WTC11 (cell line): ENCODE data around the gene FES. TPM values are rescaled to one million over a fixed set of nuclear protein-coding genes. Genes with fewer than 3 reads are reported as not detected.

Source experiments
- ATAC-seq: fragments of 200-7000 bp; cut with Tn5 transposase; 2 replicates; pipeline ENCODE4 v1.10.0; 2021; ENCODE audit warnings: mild to moderate bottlenecking, moderate library complexity
- CTCF ChIA-PET: fragments of 300-600 bp; sonication (Branson Sonifier 250); formaldehyde crosslinking; loops from one replicate; lab custom pipeline; 2021; ENCODE audit warnings: antibody characterized with exemption; lab: Charles Lee
- POLR2A ChIA-PET: fragments of 350-600 bp; sonication (Branson Sonifier 250); formaldehyde crosslinking; loops from one replicate; lab custom pipeline; 2021; ENCODE audit warnings: antibody characterized with exemption; lab: Charles Lee
- DNase-seq: peaks from one replicate; pipeline ENCODE4 v3.0.0; 2021; ENCODE audit warnings: low spot score
- H3K27ac Mint-ChIP-seq: 2 replicates; pipeline ENCODE4 v1.8.0; 2021; ENCODE audit warnings: mixed read lengths
- H3K27me3 Mint-ChIP-seq: 2 replicates; pipeline ENCODE4 v1.8.0; 2021; ENCODE audit warnings: low read depth, mild to moderate bottlenecking, moderate library complexity, mixed read lengths
- H3K36me3 Mint-ChIP-seq: 2 replicates; pipeline ENCODE4 v1.8.0; 2021; ENCODE audit warnings: mixed read lengths
- H3K4me1 Mint-ChIP-seq: 2 replicates; pipeline ENCODE4 v1.8.0; 2022; ENCODE audit warnings: mixed read lengths
- H3K4me3 Mint-ChIP-seq: 2 replicates; pipeline ENCODE4 v1.8.0; 2021; ENCODE audit warnings: mild to moderate bottlenecking, moderate library complexity, mixed read lengths
- H3K9me3 Mint-ChIP-seq: 2 replicates; pipeline ENCODE4 v1.8.0; 2021; ENCODE audit warnings: mixed read lengths
- AFF4 ChIP-seq: sonication (generic); formaldehyde crosslinking; IDR thresholded peaks from 2 replicates; pipeline ENCODE4 v1.8.1; 2023; ENCODE audit warnings: mild to moderate bottlenecking, missing genetic modification reagents, borderline replicate concordance
- E2F4 ChIP-seq: sonication (generic); formaldehyde crosslinking; IDR thresholded peaks from 2 replicates; pipeline ENCODE4 v1.8.1; 2022; ENCODE audit warnings: low read depth, mild to moderate bottlenecking, moderate library complexity, missing genetic modification reagents, borderline replicate concordance
- E2F5 ChIP-seq: sonication (generic); formaldehyde crosslinking; IDR thresholded peaks from 2 replicates; pipeline ENCODE4 v1.8.1; 2022; ENCODE audit warnings: mild to moderate bottlenecking, moderate library complexity, missing genetic modification reagents
- EMX1 ChIP-seq: fragments of 250-450 bp; sonication (Bioruptor Pico); IDR thresholded peaks from 2 replicates; pipeline ENCODE4 v1.8.0; 2021; ENCODE audit warnings: mild to moderate bottlenecking
- FOXK1 ChIP-seq: sonication (generic); formaldehyde crosslinking; IDR thresholded peaks from 2 replicates; pipeline ENCODE4 v1.8.0; 2022; ENCODE audit warnings: mild to moderate bottlenecking, moderate library complexity, missing genetic modification reagents
- GTF2I ChIP-seq: fragments of 250-450 bp; sonication (Bioruptor Pico); conservative IDR thresholded peaks from 2 replicates; pipeline ENCODE4 v1.4.0; 2021; ENCODE audit warnings: mild to moderate bottlenecking
- IRF2 ChIP-seq: sonication (generic); formaldehyde crosslinking; IDR thresholded peaks from 2 replicates; pipeline ENCODE4 v1.8.0; 2022; ENCODE audit warnings: low read depth, missing genetic modification reagents, borderline replicate concordance
- MXD4 ChIP-seq: fragments of 250-450 bp; sonication (Bioruptor Pico); IDR thresholded peaks from 2 replicates; pipeline ENCODE4 v1.8.0; 2021; ENCODE audit warnings: mild to moderate bottlenecking, moderate library complexity, borderline replicate concordance
- NFYB ChIP-seq: sonication (generic); formaldehyde crosslinking; conservative IDR thresholded peaks from 2 replicates; pipeline ENCODE4 v1.8.0; 2022; ENCODE audit warnings: low read depth, missing genetic modification reagents
- NR1H2 ChIP-seq: sonication (generic); formaldehyde crosslinking; IDR thresholded peaks from 2 replicates; pipeline ENCODE4 v1.9.0; 2021; ENCODE audit warnings: mild to moderate bottlenecking, moderate library complexity, missing genetic modification reagents
- OVOL2 ChIP-seq: fragments of 250-450 bp; sonication (Bioruptor Pico); IDR thresholded peaks from 2 replicates; pipeline ENCODE4 v1.9.0; 2021; ENCODE audit warnings: mild to moderate bottlenecking, borderline replicate concordance
- SMAD4 ChIP-seq: sonication (generic); formaldehyde crosslinking; IDR thresholded peaks from 2 replicates; pipeline ENCODE4 v1.8.0; 2022; ENCODE audit warnings: mild to moderate bottlenecking, missing genetic modification reagents
- ZMAT4 ChIP-seq: fragments of 250-450 bp; sonication (Bioruptor Pico); IDR thresholded peaks from 2 replicates; pipeline ENCODE4 v1.9.0; 2021; ENCODE audit warnings: mild to moderate bottlenecking
- ZNF121 ChIP-seq: sonication (generic); formaldehyde crosslinking; IDR thresholded peaks from 2 replicates; pipeline ENCODE4 v1.8.0; 2023; ENCODE audit warnings: missing genetic modification reagents
- ZNF232 ChIP-seq: sonication (generic); formaldehyde crosslinking; IDR thresholded peaks from 2 replicates; pipeline ENCODE4 v1.8.0; 2022; ENCODE audit warnings: mild to moderate bottlenecking, missing genetic modification reagents
- ZNF396 ChIP-seq: fragments of 250-450 bp; sonication (Bioruptor Pico); IDR thresholded peaks from 2 replicates; pipeline ENCODE4 v1.8.0; 2021; ENCODE audit warnings: mild to moderate bottlenecking, moderate library complexity, borderline replicate concordance
- ZNF423 ChIP-seq: fragments of 250-450 bp; sonication (Bioruptor Pico); IDR thresholded peaks from 2 replicates; pipeline ENCODE4 v2.1.2; 2022; ENCODE audit warnings: mild to moderate bottlenecking, moderate library complexity
- ZNF512 ChIP-seq: sonication (generic); formaldehyde crosslinking; IDR thresholded peaks from 2 replicates; pipeline ENCODE4 v1.8.1; 2022; ENCODE audit warnings: missing genetic modification reagents, borderline replicate concordance
- ZNF532 ChIP-seq: fragments of 250-450 bp; sonication (Bioruptor Pico); IDR thresholded peaks from 2 replicates; pipeline ENCODE4 v1.9.0; 2021; ENCODE audit warnings: mild to moderate bottlenecking, borderline replicate concordance
- ZSCAN18 ChIP-seq: fragments of 250-450 bp; sonication (Bioruptor Pico); IDR thresholded peaks from 2 replicates; pipeline ENCODE4 v2.1.2; 2022; ENCODE audit warnings: mild to moderate bottlenecking, moderate library complexity
- total RNA-seq: library from RNA; stranded (reverse); gene quantifications from 3 replicates; pipeline ENCODE4 v1.2.3, GENCODE V29; 2021

The FES gene
- total RNA-seq, 1 experiment from 2014 or later: 10.0 TPM

GRCh38 chr15:90907051-90907660, 22.9 kb downstream of the FES start (continued):
- TF ChIP-seq ZNF512 (CRISPR knock-in tag) (no peak), E2F4 (no peak), ZNF423 (CRISPR knock-in tag) (no peak), ZNF396 (CRISPR knock-in tag) (no peak), FOXK1 (CRISPR knock-in tag) (no peak), OVOL2 (CRISPR knock-in tag) (no peak), E2F5 (CRISPR knock-in tag) (no peak), ZNF532 (CRISPR knock-in tag) (no peak), IRF2 (CRISPR knock-in tag) (no peak), EMX1 (CRISPR knock-in tag) (no peak), SMAD4 (CRISPR knock-in tag) (no peak)

GRCh38 chr15:90907838-90908507, 23.7 kb downstream of the FES start:
- Mint-ChIP-seq H3K4me1 (peaks cover 12% of the 10 kb centered on the region), H3K27ac (no peak overlapping the region), H3K27me3 (peaks cover 15% of the 10 kb centered on the region), H3K36me3 (peaks cover 7% of the 10 kb centered on the region), H3K9me3 (no peaks in the 10 kb centered on the region), H3K4me3 (no peak overlapping the region)
- no peak for ATAC-seq
- DNase-seq: no peak
- ChIA-PET CTCF (no interaction called here), POLR2A (no interaction called here)
- TF ChIP-seq ZNF232 (CRISPR knock-in tag) (no peak), OVOL2 (CRISPR knock-in tag) (no peak), ZMAT4 (CRISPR knock-in tag) (no peak), ZNF121 (CRISPR knock-in tag) (no peak), GTF2I (CRISPR knock-in tag) (no peak), ZSCAN18 (CRISPR knock-in tag) (no peak), NFYB (no peak), NR1H2 (CRISPR knock-in tag) (no peak), AFF4 (CRISPR knock-in tag) (no peak), MXD4 (CRISPR knock-in tag) (no peak)
